ENCODE data around the gene ZDHHC11. TPM values are rescaled to one million over a fixed set of nuclear protein-coding genes. Genes with fewer than 3 reads are reported as not detected.
A peak's percentile ranks its signal among the peaks of the same experiment; 100 is the strongest.

Gene ZDHHC11, protein sequence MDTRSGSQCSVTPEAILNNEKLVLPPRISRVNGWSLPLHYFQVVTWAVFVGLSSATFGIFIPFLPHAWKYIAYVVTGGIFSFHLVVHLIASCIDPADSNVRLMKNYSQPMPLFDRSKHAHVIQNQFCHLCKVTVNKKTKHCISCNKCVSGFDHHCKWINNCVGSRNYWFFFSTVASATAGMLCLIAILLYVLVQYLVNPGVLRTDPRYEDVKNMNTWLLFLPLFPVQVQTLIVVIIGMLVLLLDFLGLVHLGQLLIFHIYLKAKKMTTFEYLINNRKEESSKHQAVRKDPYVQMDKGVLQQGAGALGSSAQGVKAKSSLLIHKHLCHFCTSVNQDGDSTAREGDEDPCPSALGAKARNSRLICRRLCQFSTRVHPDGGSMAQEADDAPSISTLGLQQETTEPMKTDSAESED
- total RNA-seq: 1 to 10 TPM; 1.1 to 7.0 (median 3.3) TPM

DNA sequence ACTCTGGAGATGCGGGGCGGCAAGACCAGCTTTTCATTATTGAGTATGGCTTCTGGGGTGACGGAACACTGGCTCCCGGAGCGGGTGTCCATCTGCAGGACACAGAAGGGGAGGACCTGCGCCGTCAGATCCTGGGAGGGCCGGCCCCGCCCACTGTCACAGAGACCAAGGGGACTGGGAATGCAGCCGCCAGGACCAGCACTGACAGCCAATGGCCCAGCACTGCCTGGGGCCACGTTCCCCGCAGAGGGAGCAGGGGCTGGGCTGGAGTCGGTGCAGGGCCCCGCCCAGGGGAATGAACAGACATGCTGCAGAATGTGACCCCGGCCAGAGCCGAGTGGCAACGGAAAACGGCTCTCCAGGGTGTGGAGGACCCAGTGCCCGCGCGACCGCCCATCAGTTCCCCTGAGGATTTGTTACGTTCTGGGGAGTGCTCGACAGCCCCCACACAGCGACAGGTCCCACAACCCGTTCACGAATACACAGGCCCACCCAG, at the start of gene ZDHHC11:
ZDHHC11 (minus strand) TSS at position 476 of the 496 bp plus-strand sequence; CDS start at position 92, 384 bp downstream.
- WGBS, 2 donors: 63 to 73% methylated on average over 5 to 8 of the region's 27 CpGs
- H3K4me1 ChIP-seq: peaks cover 10 to 21% (median 14%) of the 10 kb centered on the region in 3 donors
- H3K27ac ChIP-seq: no peak within 1 kb of the TSS
- intact Hi-C loops (cut with DNase I): no loop called here
- no peaks in the 10 kb centered on the region for H3K9me3 ChIP-seq
- TF ChIP-seq CTCF (IDR thresholded peaks at IDR 0.05) (no peak), POLR2A (IDR thresholded peaks at IDR 0.05) (no peak)
- H3K36me3 ChIP-seq: no peaks in the 10 kb centered on the region
- H3K27me3 ChIP-seq: peaks cover 0 to 45% (median 0%) of the 10 kb centered on the region in 4 donors
- peak within 1 kb of the TSS in 2 of 4 donors; percentile 5 to 26 for H3K4me3 ChIP-seq
- no peak for DNase-seq

- 84% methylated on average over 7 of the region's 9 CpGs; no CpG with 5 or more reads in 1 of the 2 donors for WGBS, 2 donors
- Histone ChIP-seq H3K36me3 (peaks cover 0 to 28% (median 5%) of the 10 kb centered on the region in 3 donors), H3K27me3 (no peaks in the 10 kb centered on the region), H3K4me1 (peaks cover 17 to 33% (median 20%) of the 10 kb centered on the region in 3 donors), H3K27ac (no peak overlapping the region), H3K4me3 (peak overlapping the region in 1 of 4 donors; percentile 90), H3K9me3 (no peaks in the 10 kb centered on the region)
- TF ChIP-seq POLR2A (IDR thresholded peaks at IDR 0.05) (no peak), CTCF (IDR thresholded peaks at IDR 0.05) (no peak)
- no peak for DNase-seq
- intact Hi-C loops (cut with DNase I): no loop called here
Measured at GRCh38 chr5:893711-894110, 42.9 kb upstream of the ZDHHC11 start.

DNA sequence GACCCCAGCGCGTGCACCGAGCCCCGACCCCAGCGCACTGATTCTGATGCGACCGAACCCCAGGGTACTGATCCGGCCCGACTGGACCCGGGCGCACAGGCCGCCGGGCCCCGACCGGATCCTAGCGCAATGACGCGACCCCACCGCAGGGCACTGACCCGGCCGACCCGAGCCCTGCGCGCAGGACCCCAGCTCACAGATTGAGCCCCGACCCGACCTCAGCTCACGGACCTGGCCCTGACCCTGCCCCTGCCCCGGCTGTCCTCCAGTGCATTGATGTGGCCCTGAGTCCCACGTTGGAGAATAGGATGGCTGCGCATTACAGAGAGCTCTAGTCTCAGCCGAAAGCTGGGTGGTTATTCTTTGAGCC, 42.3 kb upstream of the ZDHHC11 start:
- peaks cover 0 to 34% (median 5%) of the 10 kb centered on the region in 3 donors for H3K36me3 ChIP-seq
- H3K4me3 ChIP-seq: peak overlapping the region; percentile 64 to 92 (median 83)
- TF ChIP-seq CTCF (IDR thresholded peaks at IDR 0.05) (no peak), POLR2A (IDR thresholded peaks at IDR 0.05) (no peak)
- H3K4me1 ChIP-seq: peaks cover 17 to 33% (median 20%) of the 10 kb centered on the region in 3 donors
- peak overlapping the region in 3 of 4 donors; percentile 77 to 97 (median 93) for H3K27ac ChIP-seq
- whole genome bisulfite sequencing, 2 donors: 6% methylated on average over 7 of the region's 31 CpGs; no CpG with 5 or more reads in 1 of the 2 donors
- no peaks in the 10 kb centered on the region for H3K9me3 ChIP-seq
- no peak for DNase-seq
- intact Hi-C loops (cut with DNase I): no loop called here
- no peaks in the 10 kb centered on the region for H3K27me3 ChIP-seq

GRCh38 chr5:892394-893136, 41.8 kb upstream of the ZDHHC11 start, which contains the start of the genes BRD9 and TRIP13:
BRD9 (minus strand) TSS chr5:892801; CDS start chr5:892657, 144 bp downstream.
TRIP13 (plus strand) TSS chr5:892884; CDS start chr5:892999, 115 bp downstream.
- TF ChIP-seq POLR2A (IDR thresholded peaks at IDR 0.05) (peak in 2 of 4 donors; percentile 46 to 61), CTCF (IDR thresholded peaks at IDR 0.05) (peak in 3 of 6 experiments; percentile 15 to 43 (median 19))
- no CpG with 5 or more reads among the region's 91 CpGs for WGBS, 2 donors
- Histone ChIP-seq H3K4me1 (peaks cover 17 to 33% (median 20%) of the 10 kb centered on the region in 3 donors), H3K9me3 (no peaks in the 10 kb centered on the region), H3K4me3 (peak within 1 kb of the TSS; percentile 64 to 92 (median 83)), H3K27me3 (no peaks in the 10 kb centered on the region), H3K36me3 (peaks cover 0 to 39% (median 7%) of the 10 kb centered on the region in 3 donors), H3K27ac (peak within 1 kb of the TSS; percentile 77 to 97 (median 92))
- peak; percentile 30 for DNase-seq
- intact Hi-C loops (cut with DNase I): no loop called here

Data from esophagus squamous epithelium (tissue), 5 donors.